Measurements from ENCODE around the gene HMX3. TPM values are rescaled to one million over a fixed set of nuclear protein-coding genes. Genes with fewer than 3 reads are reported as not detected.

Gene HMX3
- total RNA-seq, 1 experiment from 2014 or later, result not detected

DNA sequence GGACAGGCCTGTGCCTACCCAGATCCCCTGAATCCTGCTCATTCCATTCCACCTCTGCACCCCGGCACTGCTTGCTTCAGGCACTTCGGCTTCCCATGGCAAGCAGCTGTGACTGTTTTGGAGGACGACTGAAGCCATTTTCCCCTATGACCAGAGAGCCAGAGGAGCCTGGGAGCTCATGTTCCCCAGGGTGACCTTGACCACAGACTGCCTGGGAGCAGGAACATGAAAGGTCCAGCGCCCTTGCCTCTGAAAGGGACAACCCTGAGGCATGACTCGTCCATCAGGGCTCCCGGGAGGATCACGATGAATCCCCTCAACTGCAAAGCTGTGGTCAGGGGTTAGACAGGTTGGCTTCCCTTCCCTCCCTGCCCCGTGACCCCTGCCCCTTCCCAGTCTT, 16.7 kb upstream of the HMX3 start:
- Mint-ChIP-seq H3K4me3 (no peak overlapping the region), H3K4me1 (peaks cover 20 to 21% of the 10 kb centered on the region in 2 experiments), H3K27ac (peak overlapping the region in 1 of 3 experiments; percentile 44; a peak in 1 of 7 replicates), H3K27me3 (ENCODE audit: low read depth) (peaks cover 51% of the 10 kb centered on the region), H3K36me3 (ENCODE audit: insufficient read depth in 1 of 3, low read depth in 3 of 3) (no peaks in the 10 kb centered on the region), H3K9me3 (no peaks in the 10 kb centered on the region)
- Histone ChIP-seq H3T11ph (ENCODE audit: low read length) (no peak overlapping the region), H2BK20ac (ENCODE audit: low read depth, low read length, poor library complexity, severe bottlenecking) (no peak overlapping the region), H3K4ac (ENCODE audit: low read depth, low read length) (no peak overlapping the region), H3K14ac (ENCODE audit: insufficient read depth, low read length) (no peak overlapping the region), H3K56ac (ENCODE audit: insufficient read length, low read depth, low read length) (no peak overlapping the region), H2BK12ac (ENCODE audit: insufficient read length, low read depth, low read length) (no peak overlapping the region), H4K8ac (replicated peaks; ENCODE audit: insufficient read length, low read depth, low read length) (no peak overlapping the region), H3K79me2 (ENCODE audit: insufficient read depth, low read length) (no peaks in the 10 kb centered on the region), H2AFZ (ENCODE audit: low read length) (no peak overlapping the region), H2BK120ac (ENCODE audit: low read depth, low read length, poor library complexity, severe bottlenecking) (no peak overlapping the region), H3K23me2 (ENCODE audit: insufficient read length, low read depth, low read length, poor library complexity, severe bottlenecking) (no peaks in the 10 kb centered on the region), H2AK5ac (ENCODE audit: insufficient read length, low read length) (no peak overlapping the region), H4K20me1 (ENCODE audit: control insufficient read depth, insufficient read depth, insufficient read length) (no peaks in the 10 kb centered on the region), H4K5ac (ENCODE audit: insufficient read length, low read depth, low read length) (no peak overlapping the region), H2BK15ac (ENCODE audit: low read depth, low read length) (no peak overlapping the region), H3K79me1 (ENCODE audit: insufficient read depth, low read depth, low read length, poor library complexity, severe bottlenecking) (no peaks in the 10 kb centered on the region), H3K4me1 (ENCODE audit: insufficient read depth, low read length) (no peaks in the 10 kb centered on the region; the same call in 1 of the 2 replicates), H3K18ac (ENCODE audit: insufficient read length, low read depth, low read length) (no peak overlapping the region), H3K4me2 (ENCODE audit: insufficient read depth, insufficient read length, low read length) (no peak overlapping the region), H3K9ac (ENCODE audit: extremely low read depth, insufficient read length, low read length) (no peak overlapping the region), H3K9me3 (ENCODE audit: control insufficient read depth, low read depth, low read length) (no peaks in the 10 kb centered on the region), H3K27ac (ENCODE audit: insufficient read length, low read depth, low read length) (no peak overlapping the region), H3K27me3 (ENCODE audit: insufficient read depth, low read length) (no peaks in the 10 kb centered on the region; the same call in 1 of the 2 replicates), H2BK5ac (ENCODE audit: insufficient read length, low read length) (no peak overlapping the region), H3K23ac (ENCODE audit: insufficient read length, low read depth, low read length) (no peak overlapping the region), H4K91ac (ENCODE audit: insufficient read length, low read depth, low read length) (no peak overlapping the region)
- no peak for DNase-seq
- TF ChIP-seq, protein P1, sequence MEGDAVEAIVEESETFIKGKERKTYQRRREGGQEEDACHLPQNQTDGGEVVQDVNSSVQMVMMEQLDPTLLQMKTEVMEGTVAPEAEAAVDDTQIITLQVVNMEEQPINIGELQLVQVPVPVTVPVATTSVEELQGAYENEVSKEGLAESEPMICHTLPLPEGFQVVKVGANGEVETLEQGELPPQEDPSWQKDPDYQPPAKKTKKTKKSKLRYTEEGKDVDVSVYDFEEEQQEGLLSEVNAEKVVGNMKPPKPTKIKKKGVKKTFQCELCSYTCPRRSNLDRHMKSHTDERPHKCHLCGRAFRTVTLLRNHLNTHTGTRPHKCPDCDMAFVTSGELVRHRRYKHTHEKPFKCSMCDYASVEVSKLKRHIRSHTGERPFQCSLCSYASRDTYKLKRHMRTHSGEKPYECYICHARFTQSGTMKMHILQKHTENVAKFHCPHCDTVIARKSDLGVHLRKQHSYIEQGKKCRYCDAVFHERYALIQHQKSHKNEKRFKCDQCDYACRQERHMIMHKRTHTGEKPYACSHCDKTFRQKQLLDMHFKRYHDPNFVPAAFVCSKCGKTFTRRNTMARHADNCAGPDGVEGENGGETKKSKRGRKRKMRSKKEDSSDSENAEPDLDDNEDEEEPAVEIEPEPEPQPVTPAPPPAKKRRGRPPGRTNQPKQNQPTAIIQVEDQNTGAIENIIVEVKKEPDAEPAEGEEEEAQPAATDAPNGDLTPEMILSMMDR (conservative IDR thresholded peaks at IDR 0.05), result no peak
- no CpG with 5 or more reads among the region's 8 CpGs for WGBS (ENCODE audit: extremely low coverage, insufficient read length, low lambda C conversion rate)
